ENCODE measurements around the gene CWC25. TPM values are rescaled to one million over a fixed set of nuclear protein-coding genes. Genes with fewer than 3 reads are reported as not detected.

The CWC25 gene
- total and polyA plus RNA-seq, 2 of the 13 experiments (the other 11 are each of a cell fraction or from before 2014, with no cell fraction given): 15.6 to 22.7 TPM

- TF ChIP-seq, protein P1, sequence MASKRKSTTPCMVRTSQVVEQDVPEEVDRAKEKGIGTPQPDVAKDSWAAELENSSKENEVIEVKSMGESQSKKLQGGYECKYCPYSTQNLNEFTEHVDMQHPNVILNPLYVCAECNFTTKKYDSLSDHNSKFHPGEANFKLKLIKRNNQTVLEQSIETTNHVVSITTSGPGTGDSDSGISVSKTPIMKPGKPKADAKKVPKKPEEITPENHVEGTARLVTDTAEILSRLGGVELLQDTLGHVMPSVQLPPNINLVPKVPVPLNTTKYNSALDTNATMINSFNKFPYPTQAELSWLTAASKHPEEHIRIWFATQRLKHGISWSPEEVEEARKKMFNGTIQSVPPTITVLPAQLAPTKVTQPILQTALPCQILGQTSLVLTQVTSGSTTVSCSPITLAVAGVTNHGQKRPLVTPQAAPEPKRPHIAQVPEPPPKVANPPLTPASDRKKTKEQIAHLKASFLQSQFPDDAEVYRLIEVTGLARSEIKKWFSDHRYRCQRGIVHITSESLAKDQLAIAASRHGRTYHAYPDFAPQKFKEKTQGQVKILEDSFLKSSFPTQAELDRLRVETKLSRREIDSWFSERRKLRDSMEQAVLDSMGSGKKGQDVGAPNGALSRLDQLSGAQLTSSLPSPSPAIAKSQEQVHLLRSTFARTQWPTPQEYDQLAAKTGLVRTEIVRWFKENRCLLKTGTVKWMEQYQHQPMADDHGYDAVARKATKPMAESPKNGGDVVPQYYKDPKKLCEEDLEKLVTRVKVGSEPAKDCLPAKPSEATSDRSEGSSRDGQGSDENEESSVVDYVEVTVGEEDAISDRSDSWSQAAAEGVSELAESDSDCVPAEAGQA (IDR thresholded peaks at IDR 0.05; ENCODE audit: low read depth): 0 out of 2 replicates have a peak, but pooled peaks have one; percentile 27
- TF ChIP-seq, protein P1 (CRISPR knock-in tag; IDR thresholded peaks at IDR 0.05; ENCODE audit: borderline replicate concordance): no peak; the same call in 1 of the 2 replicates
- TF ChIP-seq NR2C2 (CRISPR knock-in tag; IDR thresholded peaks at IDR 0.05; ENCODE audit: borderline replicate concordance): no peak
- no peak for TF ChIP-seq ZNF530 (CRISPR knock-in tag; IDR thresholded peaks at IDR 0.05; ENCODE audit: low read depth)
- TF ChIP-seq ZNF562 (CRISPR knock-in tag; IDR thresholded peaks at IDR 0.05; ENCODE audit: borderline replicate concordance): no peak
- peak; percentile 56; the same call in 1 of the 2 replicates for TF ChIP-seq XBP1 (CRISPR knock-in tag; IDR thresholded peaks at IDR 0.05)
- TF ChIP-seq, protein P2, sequence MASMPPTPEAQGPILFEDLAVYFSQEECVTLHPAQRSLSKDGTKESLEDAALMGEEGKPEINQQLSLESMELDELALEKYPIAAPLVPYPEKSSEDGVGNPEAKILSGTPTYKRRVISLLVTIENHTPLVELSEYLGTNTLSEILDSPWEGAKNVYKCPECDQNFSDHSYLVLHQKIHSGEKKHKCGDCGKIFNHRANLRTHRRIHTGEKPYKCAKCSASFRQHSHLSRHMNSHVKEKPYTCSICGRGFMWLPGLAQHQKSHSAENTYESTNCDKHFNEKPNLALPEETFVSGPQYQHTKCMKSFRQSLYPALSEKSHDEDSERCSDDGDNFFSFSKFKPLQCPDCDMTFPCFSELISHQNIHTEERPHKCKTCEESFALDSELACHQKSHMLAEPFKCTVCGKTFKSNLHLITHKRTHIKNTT (CRISPR knock-in tag; IDR thresholded peaks at IDR 0.05): no peak
- TF ChIP-seq ZKSCAN5 (CRISPR knock-in tag; IDR thresholded peaks at IDR 0.05): no peak
- TF ChIP-seq LRRFIP1 (CRISPR knock-in tag; conservative IDR thresholded peaks at IDR 0.05): no peak
- TF ChIP-seq, protein P3, sequence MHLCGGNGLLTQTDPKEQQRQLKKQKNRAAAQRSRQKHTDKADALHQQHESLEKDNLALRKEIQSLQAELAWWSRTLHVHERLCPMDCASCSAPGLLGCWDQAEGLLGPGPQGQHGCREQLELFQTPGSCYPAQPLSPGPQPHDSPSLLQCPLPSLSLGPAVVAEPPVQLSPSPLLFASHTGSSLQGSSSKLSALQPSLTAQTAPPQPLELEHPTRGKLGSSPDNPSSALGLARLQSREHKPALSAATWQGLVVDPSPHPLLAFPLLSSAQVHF (CRISPR knock-in tag; IDR thresholded peaks at IDR 0.05): no peak
- TF ChIP-seq RFX5 (IDR thresholded peaks at IDR 0.05; ENCODE audit: low read depth, low read length): no peak
- no peak for TF ChIP-seq HHEX (CRISPR knock-in tag; IDR thresholded peaks at IDR 0.05)
- TF ChIP-seq ISL2 (CRISPR knock-in tag; IDR thresholded peaks at IDR 0.05): peak; percentile 55
- TF ChIP-seq ZNF501 (CRISPR knock-in tag; IDR thresholded peaks at IDR 0.05): peak; percentile 36; the same call in 1 of the 2 replicates
- TF ChIP-seq ZFAT (CRISPR knock-in tag; conservative IDR thresholded peaks at IDR 0.05): no peak
- TF ChIP-seq, protein P4, sequence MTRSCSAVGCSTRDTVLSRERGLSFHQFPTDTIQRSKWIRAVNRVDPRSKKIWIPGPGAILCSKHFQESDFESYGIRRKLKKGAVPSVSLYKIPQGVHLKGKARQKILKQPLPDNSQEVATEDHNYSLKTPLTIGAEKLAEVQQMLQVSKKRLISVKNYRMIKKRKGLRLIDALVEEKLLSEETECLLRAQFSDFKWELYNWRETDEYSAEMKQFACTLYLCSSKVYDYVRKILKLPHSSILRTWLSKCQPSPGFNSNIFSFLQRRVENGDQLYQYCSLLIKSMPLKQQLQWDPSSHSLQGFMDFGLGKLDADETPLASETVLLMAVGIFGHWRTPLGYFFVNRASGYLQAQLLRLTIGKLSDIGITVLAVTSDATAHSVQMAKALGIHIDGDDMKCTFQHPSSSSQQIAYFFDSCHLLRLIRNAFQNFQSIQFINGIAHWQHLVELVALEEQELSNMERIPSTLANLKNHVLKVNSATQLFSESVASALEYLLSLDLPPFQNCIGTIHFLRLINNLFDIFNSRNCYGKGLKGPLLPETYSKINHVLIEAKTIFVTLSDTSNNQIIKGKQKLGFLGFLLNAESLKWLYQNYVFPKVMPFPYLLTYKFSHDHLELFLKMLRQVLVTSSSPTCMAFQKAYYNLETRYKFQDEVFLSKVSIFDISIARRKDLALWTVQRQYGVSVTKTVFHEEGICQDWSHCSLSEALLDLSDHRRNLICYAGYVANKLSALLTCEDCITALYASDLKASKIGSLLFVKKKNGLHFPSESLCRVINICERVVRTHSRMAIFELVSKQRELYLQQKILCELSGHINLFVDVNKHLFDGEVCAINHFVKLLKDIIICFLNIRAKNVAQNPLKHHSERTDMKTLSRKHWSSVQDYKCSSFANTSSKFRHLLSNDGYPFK (CRISPR knock-in tag; IDR thresholded peaks at IDR 0.05; ENCODE audit: borderline replicate concordance): no peak
Measured at GRCh38 chr17:38867179-38867967, 42.3 kb upstream of the CWC25 start (continued).

All from HepG2 (cell line).